Activated B cell treated with CpG ODN at 0.5 μM for 24 hours (primary cell): ENCODE measurements around the gene ETS2. TPM values are rescaled to one million over a fixed set of nuclear protein-coding genes. Genes with fewer than 3 reads are reported as not detected.

Experiments
- ATAC-seq: fragments of 200-7000 bp; cut with Tn5 transposase; one replicate; pipeline ENCODE4 v1.10.0; 2021; ENCODE audit warnings: low read depth, mild to moderate bottlenecking, moderate library complexity
- CTCF ChIA-PET: fragments of 350-600 bp; sonication (Branson Sonifier 250); formaldehyde crosslinking; loops from one replicate; lab custom pipeline; 2021; ENCODE audit warnings: antibody characterized with exemption; lab: Charles Lee
- POLR2A ChIA-PET: fragments of 350-600 bp; sonication (Branson Sonifier 250); formaldehyde crosslinking; loops from one replicate; lab custom pipeline; 2021; ENCODE audit warnings: antibody characterized with exemption; lab: Charles Lee
- DNase-seq: peaks from one replicate; pipeline ENCODE4 v3.0.0; 2022
- H3K27ac Mint-ChIP-seq: one replicate; pipeline ENCODE4 v1.8.0; 2020; ENCODE audit warnings: mixed read lengths
- H3K27me3 Mint-ChIP-seq: one replicate; pipeline ENCODE4 v1.8.0; 2021; ENCODE audit warnings: mixed read lengths
- H3K36me3 Mint-ChIP-seq: one replicate; pipeline ENCODE4 v1.8.0; 2021; ENCODE audit warnings: low read depth, mixed read lengths
- H3K4me1 Mint-ChIP-seq: one replicate; pipeline ENCODE4 v1.8.0; 2021; ENCODE audit warnings: mixed read lengths
- H3K4me3 Mint-ChIP-seq: one replicate; pipeline ENCODE4 v1.8.0; 2020; ENCODE audit warnings: mild to moderate bottlenecking, mixed read lengths
- H3K9me3 Mint-ChIP-seq: one replicate; pipeline ENCODE4 v1.8.0; 2020; ENCODE audit warnings: mixed read lengths
- intact Hi-C: fragments of 100-400 bp; cut with micrococcal nuclease; formaldehyde crosslinking; loops from one replicate; pipeline ENCODE4 v1.15.1; 2024
- total RNA-seq: library from RNA; stranded (reverse); gene quantifications from 2 replicates; pipeline ENCODE4 v1.2.3, GENCODE V29; 2022
- TF ChIP-seq, protein P1 (sequence below): fragments of 200-600 bp; IDR thresholded peaks from one replicate; pipeline ENCODE4 v1.8.0; 2022; ENCODE audit warnings: antibody characterized with exemption, mild to moderate bottlenecking

The ETS2 gene
- total RNA-seq, 1 donor from 2014 or later = 4.4 TPM

DNA sequence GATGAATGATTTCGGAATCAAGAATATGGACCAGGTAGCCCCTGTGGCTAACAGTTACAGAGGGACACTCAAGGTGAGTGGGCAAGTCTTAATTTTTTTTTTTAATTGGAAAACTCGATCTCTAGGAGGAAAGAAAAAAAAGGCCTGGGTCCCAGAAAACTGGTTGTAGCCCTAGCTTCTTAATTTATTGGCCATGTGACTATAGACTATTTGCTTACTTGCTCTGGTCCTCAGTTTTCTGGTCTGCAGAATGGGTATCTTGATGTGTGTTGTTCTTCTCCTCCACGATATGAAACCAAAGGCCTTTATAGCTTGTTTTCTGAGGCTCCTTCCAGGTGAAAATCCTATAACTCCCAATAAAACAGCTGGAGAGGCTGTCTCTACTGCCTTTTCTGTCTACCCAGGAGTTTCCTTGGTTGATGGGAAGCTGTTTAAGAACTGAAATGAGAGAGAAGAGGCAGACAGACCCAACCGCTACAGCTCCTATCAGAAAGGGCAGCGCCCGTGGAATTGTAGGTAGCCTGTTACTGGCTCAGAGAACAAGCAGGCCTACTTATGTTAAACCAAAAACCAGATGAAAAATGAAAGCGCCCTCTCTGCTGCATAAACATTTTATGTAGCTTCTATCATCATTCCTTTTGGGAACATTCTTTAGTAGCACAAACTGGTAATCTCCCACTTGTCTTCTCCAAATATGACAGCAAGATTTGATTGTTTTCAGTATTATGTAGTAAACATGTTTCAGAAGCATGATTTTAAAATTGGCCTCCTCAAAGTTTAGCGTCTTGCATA lies 4.5 kb downstream of the ETS2 start:
- Mint-ChIP-seq H3K36me3 (peaks cover 19% of the 10 kb centered on the region), H3K4me3 (no peak overlapping the region), H3K9me3 (no peaks in the 10 kb centered on the region), H3K27ac (no peak overlapping the region), H3K27me3 (no peaks in the 10 kb centered on the region), H3K4me1 (peaks cover 9% of the 10 kb centered on the region)
- DNase-seq = no peak
- no peak for ATAC-seq
- POLR2A ChIA-PET = no interaction called here
- TF ChIP-seq, protein P1, sequence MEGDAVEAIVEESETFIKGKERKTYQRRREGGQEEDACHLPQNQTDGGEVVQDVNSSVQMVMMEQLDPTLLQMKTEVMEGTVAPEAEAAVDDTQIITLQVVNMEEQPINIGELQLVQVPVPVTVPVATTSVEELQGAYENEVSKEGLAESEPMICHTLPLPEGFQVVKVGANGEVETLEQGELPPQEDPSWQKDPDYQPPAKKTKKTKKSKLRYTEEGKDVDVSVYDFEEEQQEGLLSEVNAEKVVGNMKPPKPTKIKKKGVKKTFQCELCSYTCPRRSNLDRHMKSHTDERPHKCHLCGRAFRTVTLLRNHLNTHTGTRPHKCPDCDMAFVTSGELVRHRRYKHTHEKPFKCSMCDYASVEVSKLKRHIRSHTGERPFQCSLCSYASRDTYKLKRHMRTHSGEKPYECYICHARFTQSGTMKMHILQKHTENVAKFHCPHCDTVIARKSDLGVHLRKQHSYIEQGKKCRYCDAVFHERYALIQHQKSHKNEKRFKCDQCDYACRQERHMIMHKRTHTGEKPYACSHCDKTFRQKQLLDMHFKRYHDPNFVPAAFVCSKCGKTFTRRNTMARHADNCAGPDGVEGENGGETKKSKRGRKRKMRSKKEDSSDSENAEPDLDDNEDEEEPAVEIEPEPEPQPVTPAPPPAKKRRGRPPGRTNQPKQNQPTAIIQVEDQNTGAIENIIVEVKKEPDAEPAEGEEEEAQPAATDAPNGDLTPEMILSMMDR = no peak
- intact Hi-C loops = no loop called here
- CTCF ChIA-PET = interaction anchor here (0.6 kb wide), 1 partner anchor 79 kb away, joined by 3 read pairs; no protein-coding TSS in a partner anchor

GRCh38 chr21:38810826-38811164 lies 5.1 kb downstream of the ETS2 start:
- Mint-ChIP-seq H3K4me1 (peaks cover 9% of the 10 kb centered on the region), H3K9me3 (no peaks in the 10 kb centered on the region), H3K36me3 (peaks cover 21% of the 10 kb centered on the region), H3K4me3 (no peak overlapping the region), H3K27me3 (no peaks in the 10 kb centered on the region), H3K27ac (no peak overlapping the region)
- intact Hi-C loops = no loop called here
- no peak for ATAC-seq
- POLR2A ChIA-PET = no interaction called here
- CTCF ChIA-PET = interaction anchor here (0.6 kb wide), 1 partner anchor 80 kb away, joined by 3 read pairs; no protein-coding TSS in a partner anchor
- no peak for DNase-seq
- TF ChIP-seq, protein P1 = no peak

GRCh38 chr21:38811257-38811656 lies 5.5 kb downstream of the ETS2 start:
- no peak for DNase-seq
- TF ChIP-seq, protein P1 = no peak
- no peak for ATAC-seq
- no peaks in the 10 kb centered on the region for H3K9me3 Mint-ChIP-seq
- H3K4me1 Mint-ChIP-seq = peaks cover 9% of the 10 kb centered on the region
- POLR2A ChIA-PET = no interaction called here
- CTCF ChIA-PET = interaction anchor here (0.6 kb wide), 1 partner anchor 80 kb away, joined by 3 read pairs; no protein-coding TSS in a partner anchor
- intact Hi-C loops = no loop called here
- no peaks in the 10 kb centered on the region for H3K27me3 Mint-ChIP-seq
- H3K4me3 Mint-ChIP-seq = no peak overlapping the region
- H3K27ac Mint-ChIP-seq = no peak overlapping the region
- H3K36me3 Mint-ChIP-seq = peaks cover 22% of the 10 kb centered on the region

DNA sequence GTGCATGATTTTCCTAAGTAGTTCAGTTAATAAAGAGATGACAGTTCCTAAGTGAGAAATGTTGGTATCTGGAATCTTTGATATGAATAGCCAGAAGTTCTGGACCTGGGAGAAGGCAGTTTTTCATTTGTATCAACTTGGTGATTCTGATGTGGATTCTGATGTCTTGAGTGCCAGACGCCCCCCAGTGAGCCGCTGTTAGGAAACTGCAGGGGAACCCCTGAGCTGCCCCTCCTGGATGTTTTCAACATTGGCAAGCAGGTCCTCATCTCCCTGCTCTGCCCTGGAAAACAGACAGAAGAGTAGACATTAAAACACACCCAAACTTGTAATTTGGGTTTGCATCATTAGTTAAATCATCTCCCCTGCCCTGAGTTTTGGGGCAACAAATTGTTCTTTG lies 7.4 kb downstream of the ETS2 start:
- Mint-ChIP-seq H3K4me3 (no peak overlapping the region), H3K4me1 (peaks cover 4% of the 10 kb centered on the region), H3K27ac (no peak overlapping the region), H3K36me3 (peaks cover 36% of the 10 kb centered on the region), H3K9me3 (no peaks in the 10 kb centered on the region), H3K27me3 (no peaks in the 10 kb centered on the region)
- POLR2A ChIA-PET = no interaction called here
- no peak for DNase-seq
- intact Hi-C loops = no loop called here
- TF ChIP-seq, protein P1 = no peak
- no peak for ATAC-seq
- CTCF ChIA-PET = no interaction called here

GRCh38 chr21:38813547-38813946 lies 7.8 kb downstream of the ETS2 start:
- H3K4me3 Mint-ChIP-seq = no peak overlapping the region
- POLR2A ChIA-PET = no interaction called here
- DNase-seq (no peak), ATAC-seq (no peak)
- no peaks in the 10 kb centered on the region for H3K27me3 Mint-ChIP-seq
- peaks cover 40% of the 10 kb centered on the region for H3K36me3 Mint-ChIP-seq
- TF ChIP-seq, protein P1 = no peak
- intact Hi-C loops = no loop called here
- no peak overlapping the region for H3K27ac Mint-ChIP-seq
- no peaks in the 10 kb centered on the region for H3K9me3 Mint-ChIP-seq
- CTCF ChIA-PET = no interaction called here
- H3K4me1 Mint-ChIP-seq = peaks cover 4% of the 10 kb centered on the region
